AG09319 (cell line): Measurements from ENCODE around the gene IQCN.
"Not testable (repeated sequence)": the region's sequence is repeated elsewhere in the genome, so short reads cannot be mapped to it uniquely, and the experiment has no call there.

Source experiments
- DNase-seq: peaks from one replicate; pipeline ENCODE4 v3.0.0-alpha.2; 2010; ENCODE audit warnings: low read depth; ENCODE audit errors: extremely low read depth
- TF ChIP-seq, protein P1 (sequence below): IDR thresholded peaks from 2 replicates; pipeline ENCODE4 v1.5.1; 2011; ENCODE audit warnings: low read depth, mild to moderate bottlenecking, inconsistent platforms, low read length, moderate library complexity

IQCN gene

GRCh38 chr19:18211683-18212082, 62.6 kb downstream of the IQCN start:
- DNase-seq = no peak
- TF ChIP-seq, protein P1, sequence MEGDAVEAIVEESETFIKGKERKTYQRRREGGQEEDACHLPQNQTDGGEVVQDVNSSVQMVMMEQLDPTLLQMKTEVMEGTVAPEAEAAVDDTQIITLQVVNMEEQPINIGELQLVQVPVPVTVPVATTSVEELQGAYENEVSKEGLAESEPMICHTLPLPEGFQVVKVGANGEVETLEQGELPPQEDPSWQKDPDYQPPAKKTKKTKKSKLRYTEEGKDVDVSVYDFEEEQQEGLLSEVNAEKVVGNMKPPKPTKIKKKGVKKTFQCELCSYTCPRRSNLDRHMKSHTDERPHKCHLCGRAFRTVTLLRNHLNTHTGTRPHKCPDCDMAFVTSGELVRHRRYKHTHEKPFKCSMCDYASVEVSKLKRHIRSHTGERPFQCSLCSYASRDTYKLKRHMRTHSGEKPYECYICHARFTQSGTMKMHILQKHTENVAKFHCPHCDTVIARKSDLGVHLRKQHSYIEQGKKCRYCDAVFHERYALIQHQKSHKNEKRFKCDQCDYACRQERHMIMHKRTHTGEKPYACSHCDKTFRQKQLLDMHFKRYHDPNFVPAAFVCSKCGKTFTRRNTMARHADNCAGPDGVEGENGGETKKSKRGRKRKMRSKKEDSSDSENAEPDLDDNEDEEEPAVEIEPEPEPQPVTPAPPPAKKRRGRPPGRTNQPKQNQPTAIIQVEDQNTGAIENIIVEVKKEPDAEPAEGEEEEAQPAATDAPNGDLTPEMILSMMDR = no peak

DNA sequence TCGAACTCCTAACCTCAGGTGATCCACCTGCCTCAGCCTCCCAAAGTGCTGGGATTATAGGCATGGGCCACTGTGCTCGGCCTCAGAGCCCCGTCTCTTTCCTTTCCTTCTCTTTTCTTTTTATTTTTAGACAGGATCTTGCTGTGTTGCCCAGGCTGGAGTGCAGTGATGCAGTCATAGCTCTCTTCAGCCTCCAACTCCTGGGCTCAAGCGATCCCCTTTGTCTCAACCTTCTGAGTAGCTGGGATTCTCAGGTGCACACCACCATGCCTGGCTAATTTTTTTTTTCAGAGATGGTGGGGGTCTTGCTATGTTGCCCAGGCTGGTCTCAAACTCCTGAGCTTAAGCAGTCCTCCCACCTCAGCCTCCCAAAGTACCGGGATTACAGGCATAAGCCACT, 64.3 kb downstream of the IQCN start:
- not testable (repeated sequence) for DNase-seq

DNA sequence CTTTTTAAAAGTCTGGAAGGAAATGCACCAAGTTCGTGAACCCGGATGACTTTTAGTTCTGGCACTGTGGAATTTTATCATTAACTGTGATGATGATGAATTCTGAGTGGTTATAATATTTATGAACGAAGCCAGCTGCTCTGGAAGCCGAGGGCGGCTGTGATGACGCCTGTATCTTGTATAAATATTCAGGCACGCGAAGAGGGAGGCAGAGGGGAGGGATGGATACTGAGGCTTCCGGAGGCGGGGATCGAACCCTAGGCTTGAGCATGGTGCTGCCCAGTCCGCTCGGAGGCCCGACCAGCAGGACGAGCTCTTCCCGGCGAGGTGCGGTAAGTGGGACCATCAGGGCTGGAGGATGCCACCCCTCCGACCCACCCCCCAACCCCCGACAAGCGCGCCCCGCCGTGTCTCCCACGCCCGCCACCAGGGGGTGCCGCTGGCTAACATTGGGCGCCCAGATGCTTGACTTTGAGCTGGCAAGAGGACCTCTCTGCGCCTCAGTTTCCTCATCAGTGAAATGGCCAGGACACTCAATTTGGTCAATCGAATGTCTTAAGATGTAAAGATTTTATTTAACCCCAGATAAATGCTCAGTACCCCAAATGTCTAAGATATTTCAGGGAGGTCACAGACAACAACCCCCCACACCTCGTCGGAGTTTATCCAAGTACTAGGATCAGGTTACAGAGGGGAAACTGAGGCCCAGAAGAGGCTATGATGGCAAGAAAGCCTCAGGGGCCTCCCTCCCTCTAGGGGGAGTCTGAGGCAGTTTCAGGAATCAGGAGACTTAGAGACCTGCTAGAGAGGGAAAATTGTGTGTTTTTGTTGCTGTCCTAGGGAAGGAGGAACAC, 65.9 kb downstream of the IQCN start:
- DNase-seq = peak; percentile 61

More for the DNA sequence above, 65.9 kb downstream of the IQCN start:
- TF ChIP-seq, protein P1 = peak; percentile 43
